HG03135 (cell line): Measurements from ENCODE around the gene MOB3C.

Source experiments
- ATAC-seq: cut with Tn5 transposase; IDR thresholded peaks from one replicate; pipeline ENCODE4 v1.9.1; 2021; ENCODE audit warnings: mild to moderate bottlenecking, moderate library complexity; ENCODE audit not compliant: unreplicated experiment

MOB3C gene

GRCh38 chr1:46607345-46608130, 9.1 kb downstream of the MOB3C start:
- no peak for ATAC-seq

- no peak for ATAC-seq
Observed at GRCh38 chr1:46606255-46606965, 10.2 kb downstream of the MOB3C start.

GRCh38 chr1:46605232-46605631, 11.4 kb downstream of the MOB3C start:
- no peak for ATAC-seq

GRCh38 chr1:46603858-46604549, 12.6 kb downstream of the MOB3C start, which contains the start of gene MKNK1:
Gene MKNK1 (minus strand): TSS chr1:46604268. CDS start chr1:46583327, 20,941 bp downstream.
- ATAC-seq: peak; percentile 96

GRCh38 chr1:46603481-46603857, 13.1 kb downstream of the MOB3C start:
- no peak for ATAC-seq

GRCh38 chr1:46601257-46602007, 15.2 kb downstream of the MOB3C start:
- ATAC-seq: no peak

GRCh38 chr1:46599059-46599970, 17.3 kb downstream of the MOB3C start:
- no peak for ATAC-seq

GRCh38 chr1:46596846-46597245, 19.8 kb downstream of the MOB3C start:
- no peak for ATAC-seq

GRCh38 chr1:46596036-46596435, 20.6 kb downstream of the MOB3C start:
- no peak for ATAC-seq

GRCh38 chr1:46595127-46595526, 21.5 kb downstream of the MOB3C start:
- ATAC-seq: no peak

GRCh38 chr1:46594063-46594462, 22.5 kb downstream of the MOB3C start:
- no peak for ATAC-seq

GRCh38 chr1:46592823-46593222, 23.8 kb downstream of the MOB3C start:
- ATAC-seq: no peak

GRCh38 chr1:46589529-46589928, 27.1 kb downstream of the MOB3C start:
- no peak for ATAC-seq

- ATAC-seq: no peak
Observed at GRCh38 chr1:46587069-46587468, 29.5 kb downstream of the MOB3C start.

- no peak for ATAC-seq
Observed at GRCh38 chr1:46585312-46585938, 31.2 kb downstream of the MOB3C start.

- no peak for ATAC-seq
Observed at GRCh38 chr1:46583494-46583893, 33.1 kb downstream of the MOB3C start.

- ATAC-seq: no peak
Observed at GRCh38 chr1:46582972-46583371, 33.6 kb downstream of the MOB3C start.

GRCh38 chr1:46581681-46582455, 34.7 kb downstream of the MOB3C start:
- no peak for ATAC-seq
